Muscle layer of duodenum (tissue), 2 donors: ENCODE measurements around the gene RETN.

Experiments used
- H3K27ac ChIP-seq: one replicate; pipeline ENCODE4 v1.7.0; 2013; ENCODE audit warnings: mild to moderate bottlenecking, low read length
- H3K27me3 ChIP-seq: one replicate; pipeline ENCODE4 v1.7.0; 2013; ENCODE audit warnings: low read depth, mild to moderate bottlenecking, control low read depth, low read length
- H3K36me3 ChIP-seq, 2 donors: one replicate each; pipeline ENCODE4 v1.7.0; 2013; ENCODE audit warnings: low read length in 2 of 2, control low read depth in 1 of 2, mild to moderate bottlenecking in 1 of 2; ENCODE audit not compliant: insufficient read depth in 2 of 2, control insufficient read depth in 1 of 2
- H3K4me1 ChIP-seq, 2 donors: one replicate each; pipeline ENCODE4 v1.7.0; 2013; ENCODE audit warnings: low read length in 2 of 2, mild to moderate bottlenecking in 2 of 2, control low read depth in 1 of 2, moderate library complexity in 1 of 2; ENCODE audit not compliant: insufficient read depth in 2 of 2, control insufficient read depth in 1 of 2
- H3K4me3 ChIP-seq, 2 donors: one replicate each; pipeline ENCODE4 v1.7.0; 2013; ENCODE audit warnings: low read length in 2 of 2, low read depth in 1 of 2, mild to moderate bottlenecking in 1 of 2
- H3K9me3 ChIP-seq, 2 donors: one replicate each; pipeline ENCODE4 v1.7.0; 2013; ENCODE audit warnings: low read length in 2 of 2, control low read depth in 1 of 2, mild to moderate bottlenecking in 1 of 2; ENCODE audit not compliant: control insufficient read depth in 1 of 2
- donor health status: healthy.

Gene RETN

GRCh38 chr19:7668842-7669241 lies at the start of gene RETN:
TSS of gene RETN (plus strand) at chr19:7669049. CDS start at chr19:7669327, 278 bp downstream.
- no peaks in the 10 kb centered on the region for H3K9me3 ChIP-seq
- no peaks in the 10 kb centered on the region for H3K36me3 ChIP-seq
- no peak within 1 kb of the TSS for H3K4me3 ChIP-seq
- H3K4me1 ChIP-seq: no peaks in the 10 kb centered on the region
- no peak within 1 kb of the TSS for H3K27ac ChIP-seq
- no peaks in the 10 kb centered on the region for H3K27me3 ChIP-seq

DNA sequence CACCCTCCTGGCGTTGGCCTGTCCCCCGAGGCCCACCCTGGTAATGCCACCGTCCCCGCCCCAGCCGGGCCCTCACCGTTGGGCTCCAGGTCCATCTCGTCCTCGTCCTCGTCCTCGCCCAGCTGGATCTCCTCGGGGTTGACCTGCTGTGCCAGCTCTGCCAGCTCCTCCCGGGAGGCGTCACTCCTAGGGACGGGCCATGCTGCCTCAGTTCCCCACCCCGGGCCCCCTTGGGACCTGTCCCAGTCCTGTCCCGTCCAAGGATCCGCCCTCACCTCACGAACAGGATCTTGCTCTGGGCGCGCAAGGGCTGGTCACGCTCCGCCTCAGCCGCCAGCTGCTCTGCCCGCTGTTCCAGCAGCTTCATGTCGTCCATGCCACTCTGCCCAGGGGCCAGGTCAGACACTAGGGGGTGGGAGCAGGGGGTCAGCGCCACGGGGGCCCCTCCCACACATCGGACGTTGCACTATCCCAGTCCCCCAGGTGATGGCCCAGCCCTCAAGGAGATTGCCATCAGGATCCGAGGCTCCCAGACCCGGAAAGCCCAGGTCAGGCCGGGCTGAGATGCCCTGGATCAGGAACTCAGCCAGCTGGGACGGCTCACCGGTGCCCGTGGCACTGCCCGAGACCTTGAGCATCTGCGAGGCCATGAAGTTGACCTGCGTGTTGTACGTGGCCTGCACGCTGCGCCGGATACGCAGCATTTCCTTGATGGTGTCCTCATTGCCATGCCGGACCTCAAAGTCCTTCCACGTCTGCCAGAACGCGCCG lies 49.0 kb upstream of the RETN start:
- Histone ChIP-seq H3K27ac (no peak overlapping the region), H3K27me3 (no peaks in the 10 kb centered on the region), H3K4me1 (peaks cover 0 to 3% of the 10 kb centered on the region in 2 donors), H3K36me3 (peaks cover 17 to 66% of the 10 kb centered on the region in 2 donors), H3K9me3 (no peaks in the 10 kb centered on the region), H3K4me3 (no peak overlapping the region)

DNA sequence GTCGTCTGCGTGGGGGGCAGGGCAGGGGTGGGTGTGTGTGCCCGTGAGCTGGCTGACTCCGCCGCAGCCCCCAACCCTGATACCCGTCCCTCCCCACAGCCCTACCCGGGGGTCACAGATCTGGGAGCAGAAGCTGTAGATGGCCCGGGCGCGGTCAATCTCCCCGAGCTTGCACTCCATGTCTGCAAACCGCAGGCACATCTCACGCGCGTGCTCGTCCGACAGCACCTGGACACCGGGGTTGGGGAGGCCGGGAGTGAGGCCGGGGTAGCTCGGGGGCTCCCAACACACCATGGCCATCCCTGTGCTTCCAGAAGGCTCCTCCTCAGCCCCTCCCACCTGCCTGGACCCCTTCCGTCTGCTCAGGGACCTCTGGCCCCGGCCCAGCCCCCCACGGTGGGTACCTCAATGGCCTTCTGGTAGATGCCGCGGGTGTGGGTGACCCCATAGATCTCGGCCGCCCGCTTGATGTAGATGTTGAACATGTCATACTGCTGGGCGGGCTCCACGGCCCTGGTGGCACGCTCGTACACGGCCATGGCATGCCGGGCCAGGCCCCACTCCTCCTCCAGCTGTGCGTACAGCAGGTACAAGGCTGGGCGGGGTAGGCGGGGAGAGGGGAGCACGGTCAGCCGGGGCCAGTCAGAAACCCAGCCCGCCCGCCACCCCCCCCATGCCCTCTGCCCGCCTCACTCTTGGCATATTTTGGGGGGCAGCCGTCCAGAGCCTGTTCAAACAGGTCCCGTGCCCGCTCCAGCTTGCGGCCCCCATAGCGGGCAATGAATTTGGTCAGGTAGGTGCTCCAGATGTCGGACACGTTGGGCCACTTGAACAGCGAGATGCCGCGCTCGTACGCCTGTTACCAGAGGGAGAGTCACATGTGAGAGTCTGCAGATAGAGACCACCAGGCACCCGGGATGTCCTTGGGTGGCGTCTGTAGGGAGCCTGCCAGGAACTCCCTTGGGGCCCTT lies 48.1 kb upstream of the RETN start:
- Histone ChIP-seq H3K4me3 (no peak overlapping the region), H3K36me3 (peaks cover 23 to 72% of the 10 kb centered on the region in 2 donors), H3K27ac (no peak overlapping the region), H3K9me3 (no peaks in the 10 kb centered on the region), H3K27me3 (no peaks in the 10 kb centered on the region), H3K4me1 (peaks cover 0 to 3% of the 10 kb centered on the region in 2 donors)

DNA sequence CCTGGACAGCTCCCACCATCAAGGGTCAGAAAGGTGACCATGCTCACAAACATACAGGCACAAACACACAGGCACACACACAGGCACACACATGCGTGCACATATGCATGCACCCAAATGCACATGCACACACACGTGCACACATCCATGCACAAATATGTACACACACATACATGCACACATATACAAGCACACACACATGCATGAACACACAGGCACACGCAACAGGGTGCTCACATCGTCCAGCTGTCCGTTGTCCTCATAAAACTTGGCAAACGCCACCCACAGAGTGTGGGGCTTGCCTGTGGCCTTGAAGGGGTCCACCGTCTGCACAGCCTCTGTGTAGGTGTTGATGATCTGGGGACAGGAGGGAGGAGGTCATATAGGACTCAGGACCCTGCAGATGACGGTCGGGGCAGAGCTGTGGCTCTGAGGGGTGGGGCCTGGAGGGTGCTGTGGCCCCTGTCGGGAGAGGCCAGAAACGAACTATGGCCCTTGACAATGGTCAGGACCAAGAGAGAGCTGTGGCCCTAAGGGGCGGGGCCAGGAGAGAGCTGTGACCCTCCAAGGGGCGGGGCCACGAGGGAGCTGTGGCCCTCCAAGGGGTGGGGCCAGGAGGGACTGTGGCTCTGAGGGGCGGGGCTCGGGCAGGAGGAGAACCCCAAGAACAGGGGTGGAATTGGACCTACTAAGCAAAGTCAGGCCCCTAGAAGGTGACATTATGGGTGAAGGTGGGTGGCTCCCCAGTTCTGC lies 45.7 kb upstream of the RETN start:
- peaks cover 1 to 15% of the 10 kb centered on the region in 2 donors for H3K4me1 ChIP-seq
- peaks cover 29 to 75% of the 10 kb centered on the region in 2 donors for H3K36me3 ChIP-seq
- no peaks in the 10 kb centered on the region for H3K9me3 ChIP-seq
- H3K27ac ChIP-seq: no peak overlapping the region
- no peak overlapping the region for H3K4me3 ChIP-seq
- no peaks in the 10 kb centered on the region for H3K27me3 ChIP-seq

- H3K36me3 ChIP-seq: peaks cover 29 to 68% of the 10 kb centered on the region in 2 donors
Observed at GRCh38 chr19:7623725-7624603, 44.9 kb upstream of the RETN start.

DNA sequence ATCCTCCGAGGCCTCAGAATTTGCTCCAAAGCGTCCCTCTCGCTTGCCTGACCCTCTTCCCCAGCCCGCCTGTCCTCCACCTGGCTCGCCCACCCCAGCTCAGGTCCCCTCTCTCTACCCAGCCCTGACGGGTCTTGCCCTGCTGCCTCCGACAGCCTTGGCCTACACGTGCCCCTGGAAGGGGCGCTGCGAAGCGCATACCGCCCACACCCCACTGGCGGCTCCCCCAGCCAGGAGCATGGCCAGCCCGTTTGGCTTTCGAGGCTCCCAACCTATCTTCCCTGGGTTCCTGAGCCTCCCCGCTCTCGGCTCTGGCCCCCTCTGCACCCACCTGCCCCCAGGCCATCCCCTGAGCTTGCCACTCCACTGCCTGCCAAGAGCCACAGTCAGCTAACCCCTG lies 44.0 kb upstream of the RETN start:
- Histone ChIP-seq H3K36me3 (peaks cover 29 to 62% of the 10 kb centered on the region in 2 donors), H3K4me1 (peaks cover 8 to 19% of the 10 kb centered on the region in 2 donors), H3K9me3 (no peaks in the 10 kb centered on the region), H3K27ac (no peak overlapping the region), H3K27me3 (no peaks in the 10 kb centered on the region), H3K4me3 (no peak overlapping the region)

More at GRCh38 chr19:7623725-7624603, 44.9 kb upstream of the RETN start:
- no peaks in the 10 kb centered on the region for H3K9me3 ChIP-seq
- H3K27ac ChIP-seq: no peak overlapping the region
- no peak overlapping the region for H3K4me3 ChIP-seq
- H3K4me1 ChIP-seq: peaks cover 8 to 19% of the 10 kb centered on the region in 2 donors
- H3K27me3 ChIP-seq: no peaks in the 10 kb centered on the region

DNA sequence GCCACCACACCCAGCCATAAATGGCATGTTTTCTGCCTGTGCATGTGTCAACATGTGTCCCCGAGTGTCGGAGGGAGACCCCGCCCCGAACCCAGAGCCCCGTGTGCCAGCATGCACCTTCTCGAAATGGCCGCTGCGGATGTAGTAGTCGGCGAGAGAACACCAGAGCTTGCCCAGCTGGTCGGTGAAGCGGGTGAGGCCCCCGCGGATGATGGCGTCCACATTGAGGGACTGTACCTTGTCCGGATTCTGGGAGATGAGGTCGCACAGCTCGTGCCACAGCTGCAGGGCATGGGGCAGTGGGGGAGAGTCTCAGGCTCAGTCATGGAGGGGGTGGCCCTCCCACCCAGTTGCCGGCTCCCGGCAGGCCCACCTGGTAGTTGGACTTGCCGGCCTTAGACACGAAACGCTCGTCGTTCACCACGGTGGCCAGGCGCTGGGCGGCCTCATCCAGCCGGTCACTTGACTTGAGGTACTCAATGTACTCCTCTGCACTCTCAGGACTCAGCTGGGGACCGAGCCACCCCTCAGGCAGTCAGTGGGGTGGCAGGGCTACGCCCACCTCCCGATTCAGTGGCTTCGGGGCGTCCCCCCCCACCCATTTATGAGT lies 43.0 kb upstream of the RETN start:
- no peaks in the 10 kb centered on the region for H3K27me3 ChIP-seq
- no peak overlapping the region for H3K4me3 ChIP-seq
- no peaks in the 10 kb centered on the region for H3K9me3 ChIP-seq
- peaks cover 15 to 28% of the 10 kb centered on the region in 2 donors for H3K4me1 ChIP-seq
- H3K36me3 ChIP-seq: peaks cover 29 to 52% of the 10 kb centered on the region in 2 donors
- no peak overlapping the region for H3K27ac ChIP-seq

GRCh38 chr19:7627166-7627565 lies 41.7 kb upstream of the RETN start:
- Histone ChIP-seq H3K36me3 (peaks cover 22 to 45% of the 10 kb centered on the region in 2 donors), H3K27me3 (no peaks in the 10 kb centered on the region), H3K4me1 (peaks cover 15 to 31% of the 10 kb centered on the region in 2 donors), H3K27ac (no peak overlapping the region), H3K9me3 (no peaks in the 10 kb centered on the region), H3K4me3 (no peak overlapping the region)

- Histone ChIP-seq H3K36me3 (peaks cover 12 to 36% of the 10 kb centered on the region in 2 donors), H3K4me3 (peak overlapping the region; percentile 95 to 100), H3K27ac (peak overlapping the region; percentile 93), H3K9me3 (no peaks in the 10 kb centered on the region), H3K4me1 (peaks cover 15 to 31% of the 10 kb centered on the region in 2 donors), H3K27me3 (no peaks in the 10 kb centered on the region)
Observed at GRCh38 chr19:7628589-7629311, 40.1 kb upstream of the RETN start.
